Globus pallidus (tissue), 1 donor: Measurements from ENCODE around the gene HOMER2.
"Not testable (repeated sequence)": the region's sequence is repeated elsewhere in the genome, so short reads cannot be mapped to it uniquely, and the experiment has no call there.

Experiments
- DNase-seq: peaks from one replicate; pipeline ENCODE4 v3.0.0-alpha.2; 2015; ENCODE audit warnings: low spot score

Gene HOMER2

DNA sequence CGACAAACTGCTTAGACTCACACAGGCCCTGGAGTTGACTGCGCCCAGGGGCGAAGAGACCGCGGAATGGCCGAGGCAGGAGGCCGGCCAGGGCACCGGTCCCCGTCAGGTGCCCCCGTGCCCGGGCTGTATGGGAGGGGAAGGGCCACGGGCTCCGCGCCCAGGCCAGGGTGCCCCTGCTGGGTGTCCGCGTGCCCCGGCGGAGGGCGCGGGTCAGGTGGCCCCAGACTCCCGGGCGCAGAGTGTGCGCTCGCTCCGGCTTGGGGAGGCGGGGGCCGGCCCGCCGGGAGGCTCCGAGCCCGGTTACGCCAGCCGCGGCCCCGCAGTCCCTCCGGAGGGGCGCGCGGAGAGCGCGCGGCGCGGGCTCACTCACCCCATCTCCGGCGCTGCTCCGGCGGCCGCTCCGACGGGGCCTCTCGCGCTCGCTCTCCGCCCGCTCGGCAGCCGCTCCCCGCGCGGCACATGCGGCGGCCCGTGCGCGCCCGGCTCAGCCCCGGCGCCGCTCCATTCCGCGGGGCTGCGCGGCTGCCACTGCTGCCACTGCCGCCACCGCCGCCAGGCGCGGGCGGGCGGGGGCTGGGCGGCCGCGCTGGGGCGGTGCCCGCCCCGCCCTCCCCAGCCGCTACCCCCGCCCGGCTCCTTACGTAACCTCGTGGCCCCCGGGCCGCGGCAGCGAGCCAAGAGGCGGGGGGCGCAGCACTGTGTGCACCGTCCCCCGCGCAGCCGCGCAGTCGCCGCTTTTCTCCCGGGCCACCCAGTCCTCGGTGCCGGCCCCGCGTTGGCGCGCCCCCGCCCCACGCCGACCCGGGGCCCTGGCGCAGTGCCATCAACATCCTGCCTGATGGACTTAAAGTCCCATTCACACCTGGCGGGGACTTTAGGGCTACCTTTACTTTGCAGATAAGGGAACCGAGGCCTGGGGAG lies at the start of gene HOMER2:
Gene HOMER2 (minus strand): TSS at position 563 of the 924 bp plus-strand sequence. CDS start 185 bp downstream, at position 378.
- no peak for DNase-seq

DNA sequence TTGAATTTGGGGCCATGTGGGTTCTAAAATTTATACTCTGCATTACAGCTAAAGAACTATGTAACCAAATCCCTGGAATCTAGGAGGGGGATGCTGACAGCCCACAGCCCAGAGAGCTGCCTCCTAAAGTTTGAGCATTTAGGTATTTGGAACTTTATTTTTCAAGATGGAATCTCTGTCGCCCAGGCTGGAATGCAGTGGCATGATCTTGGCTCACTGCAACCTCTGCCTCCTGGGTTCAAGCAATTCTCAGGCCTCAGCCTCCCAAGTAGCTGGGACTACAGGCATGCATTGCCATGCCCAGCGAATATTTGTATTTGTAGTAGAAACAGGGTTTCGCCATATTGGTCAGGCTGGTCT lies 48.1 kb upstream of the HOMER2 start:
- DNase-seq = not testable (repeated sequence)

DNA sequence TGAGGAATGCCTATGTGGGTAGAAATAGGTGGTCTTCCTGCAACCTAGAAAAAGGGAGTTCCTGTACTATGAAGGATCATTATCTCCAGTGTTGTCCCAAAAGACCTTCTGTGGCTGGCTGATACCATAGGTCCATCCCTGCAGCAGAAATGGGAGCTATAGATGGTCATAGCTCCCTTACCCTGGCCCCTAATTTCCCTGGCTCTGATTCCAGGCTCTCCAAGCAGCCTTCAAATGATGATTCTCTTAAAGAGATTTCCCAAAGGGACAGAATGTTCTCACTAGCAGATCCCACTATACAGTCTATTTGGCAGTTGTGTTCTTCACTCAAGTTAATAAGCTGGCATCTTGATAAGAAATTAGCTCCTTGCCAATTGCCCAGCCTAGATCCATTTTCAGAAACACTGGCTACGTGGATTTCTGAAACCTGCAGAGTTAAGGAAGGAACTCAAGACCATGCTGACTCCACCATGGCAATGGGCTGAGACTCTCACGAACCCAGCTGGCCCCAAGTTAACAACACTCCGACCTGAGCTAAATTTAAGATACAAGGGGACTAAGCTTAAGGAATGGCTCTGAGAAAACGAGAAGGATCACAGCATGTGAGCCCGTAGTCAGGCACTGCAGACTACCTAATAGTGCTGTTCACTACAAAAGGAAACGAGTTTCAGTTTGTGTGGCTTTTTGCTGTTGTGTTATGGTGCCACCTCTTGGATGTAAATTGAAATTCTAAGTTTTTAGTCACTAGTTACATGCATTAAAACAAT lies 47.6 kb upstream of the HOMER2 start:
- DNase-seq = peak; percentile 30

DNA sequence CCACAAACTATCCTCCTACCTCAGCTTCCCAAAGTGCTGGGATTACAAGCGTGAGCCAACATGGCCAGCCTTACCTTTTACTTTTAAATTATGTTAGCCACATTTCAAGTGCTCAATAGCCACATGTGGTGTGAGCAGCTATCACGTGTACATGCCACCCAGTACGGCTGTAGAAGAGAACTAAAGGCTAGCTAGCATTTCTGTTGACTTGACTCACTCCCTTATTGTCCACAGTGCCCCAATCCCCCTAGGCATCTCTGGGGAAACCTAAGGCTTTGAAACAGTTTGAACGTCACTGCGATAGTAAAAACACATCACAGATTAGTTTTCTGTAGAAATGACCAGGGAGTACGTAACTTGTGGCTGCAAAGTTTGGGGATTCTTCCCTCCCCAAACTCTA lies 46.9 kb upstream of the HOMER2 start:
- DNase-seq = no peak

DNA sequence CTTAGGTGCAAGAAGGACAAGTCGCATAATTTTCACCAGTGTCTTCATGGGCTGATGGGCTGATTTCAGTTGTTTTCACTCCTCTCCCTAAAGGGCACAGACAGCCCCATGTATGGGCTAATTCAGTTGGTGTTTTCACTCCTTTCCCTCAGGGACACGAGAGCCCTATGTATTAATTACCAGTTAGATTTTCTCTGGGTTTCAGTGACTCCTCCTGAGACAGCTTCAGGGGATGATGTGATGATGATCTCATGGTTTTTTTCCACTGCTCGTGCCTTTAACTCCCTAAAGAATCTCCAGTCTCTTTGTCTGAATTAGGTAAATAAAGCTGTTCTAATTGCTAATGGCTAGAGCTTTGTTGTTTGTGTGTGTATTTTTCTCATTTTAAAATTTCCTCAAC lies 43.4 kb upstream of the HOMER2 start:
- DNase-seq = no peak

DNA sequence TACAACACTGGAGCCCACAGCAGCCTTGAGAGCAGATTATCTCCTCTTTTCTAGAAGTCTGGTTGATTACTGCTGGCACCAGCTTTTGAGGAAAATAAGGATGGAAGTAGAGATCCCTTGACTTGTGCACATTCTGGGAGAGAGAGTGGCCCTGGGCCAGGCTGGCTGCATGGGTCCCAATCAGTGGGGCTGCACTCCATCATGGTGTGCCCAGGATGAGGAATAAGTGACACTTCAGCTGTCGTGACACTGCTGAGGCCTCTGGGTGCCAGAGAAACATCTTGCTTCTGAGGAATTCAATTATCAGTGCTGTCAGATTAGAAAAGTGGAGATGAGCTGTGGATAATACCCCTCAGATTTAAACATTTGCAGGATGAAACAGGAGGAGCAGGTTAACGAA lies 42.6 kb upstream of the HOMER2 start:
- no peak for DNase-seq

DNA sequence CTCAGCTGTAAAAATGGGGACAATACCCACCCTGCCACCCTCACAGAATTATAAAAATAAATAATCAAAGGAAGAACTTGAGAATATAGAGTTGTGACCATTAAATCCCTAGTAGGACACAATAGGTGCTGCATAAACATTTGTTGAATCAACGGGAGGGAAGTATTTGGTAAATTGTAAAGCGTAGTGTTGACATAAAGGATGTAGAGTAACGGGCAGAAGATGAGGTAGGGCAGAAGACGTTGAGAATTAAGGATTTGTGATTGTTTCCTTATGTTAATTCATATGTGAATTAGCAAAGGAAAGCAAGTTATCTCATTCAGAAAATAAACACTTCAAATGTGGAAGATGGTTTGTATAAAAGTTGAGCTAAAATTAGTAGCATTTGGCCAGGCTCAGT lies 40.6 kb upstream of the HOMER2 start:
- DNase-seq = no peak

DNA sequence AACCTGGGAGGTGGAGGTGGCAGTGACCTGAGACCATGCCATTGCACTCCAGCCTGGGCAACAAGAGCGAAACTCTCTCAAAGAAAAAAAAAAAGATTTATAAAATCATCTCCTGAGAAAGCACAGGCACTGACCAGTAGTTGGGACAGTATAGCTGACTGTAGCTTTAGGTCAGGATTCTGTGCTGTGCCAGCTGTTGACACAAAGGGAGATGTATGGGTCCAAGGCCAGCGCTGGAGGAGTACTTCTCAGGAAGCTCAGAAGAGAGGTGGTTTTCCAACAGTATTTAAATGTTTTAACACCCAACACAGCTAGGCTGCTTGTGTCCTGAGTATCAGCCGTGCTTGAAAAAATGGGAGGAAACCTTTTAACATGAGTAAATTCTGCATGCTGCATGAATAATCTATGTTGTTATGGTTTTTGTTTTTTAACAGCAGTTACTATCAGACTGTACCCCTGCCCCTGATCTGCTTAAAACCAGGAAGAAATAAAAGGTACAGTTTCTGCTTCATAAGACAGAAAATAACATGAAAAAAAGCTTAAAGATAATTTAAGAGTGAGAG lies 40.0 kb upstream of the HOMER2 start:
- DNase-seq = no peak

DNA sequence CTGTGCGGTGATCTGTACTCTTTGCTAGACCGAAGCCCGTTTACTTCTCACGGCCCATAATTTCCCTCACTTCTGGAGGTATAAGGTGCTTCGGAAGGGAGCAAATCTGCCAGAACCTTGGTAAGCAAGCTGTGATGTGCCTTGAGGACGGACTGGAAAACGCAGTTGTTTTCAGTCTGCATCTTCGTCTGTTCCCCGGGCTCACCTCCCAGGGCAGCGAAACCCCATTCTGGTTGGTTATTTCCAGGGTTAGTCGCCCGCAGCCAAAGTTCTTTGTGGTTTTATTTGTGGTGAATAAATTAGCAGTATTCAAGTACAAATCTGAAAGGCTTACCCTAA lies 33.9 kb upstream of the HOMER2 start:
- DNase-seq = no peak

DNA sequence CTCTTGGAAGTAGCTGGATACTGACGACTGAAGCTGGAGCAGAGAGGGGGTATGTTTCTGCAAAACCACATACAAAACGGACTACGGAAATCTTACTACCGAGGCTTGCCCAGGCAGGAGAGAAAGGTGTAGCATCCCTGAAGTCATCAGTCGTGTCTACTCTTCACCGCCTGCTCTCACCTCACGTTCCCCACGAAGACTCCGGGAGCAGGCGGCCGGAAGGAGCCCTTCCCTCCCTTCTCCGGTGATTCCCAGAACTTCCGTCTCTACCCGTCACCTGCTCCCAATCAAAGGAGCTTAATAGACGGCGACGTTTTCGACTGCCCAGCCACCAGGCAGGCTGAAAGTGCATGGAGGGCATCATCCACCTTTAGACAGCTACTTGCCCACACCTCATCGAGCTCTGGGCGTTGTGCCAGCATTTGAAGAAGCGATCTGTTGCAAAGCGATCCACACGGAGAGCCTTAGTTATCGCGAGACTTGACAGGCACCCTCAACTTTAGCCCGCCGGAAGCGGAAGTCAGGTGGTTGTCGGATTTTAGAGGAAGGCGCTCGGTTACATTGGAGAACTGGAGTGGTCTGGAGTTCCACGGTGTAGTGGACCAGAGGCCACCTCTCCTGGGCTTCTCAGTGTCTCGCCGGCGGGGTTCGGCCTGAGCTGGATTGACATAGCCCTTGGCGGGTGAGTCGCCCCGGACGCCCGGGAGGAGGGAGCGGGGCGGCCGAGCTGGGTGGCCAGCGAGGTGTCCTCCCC lies 33.3 kb upstream of the HOMER2 start, which contains the start of gene RAMAC:
Gene RAMAC (plus strand): TSS at position 523 of the 754 bp plus-strand sequence. CDS start 2,809 bp downstream, outside the sequence.
- DNase-seq = peak; percentile 92

DNA sequence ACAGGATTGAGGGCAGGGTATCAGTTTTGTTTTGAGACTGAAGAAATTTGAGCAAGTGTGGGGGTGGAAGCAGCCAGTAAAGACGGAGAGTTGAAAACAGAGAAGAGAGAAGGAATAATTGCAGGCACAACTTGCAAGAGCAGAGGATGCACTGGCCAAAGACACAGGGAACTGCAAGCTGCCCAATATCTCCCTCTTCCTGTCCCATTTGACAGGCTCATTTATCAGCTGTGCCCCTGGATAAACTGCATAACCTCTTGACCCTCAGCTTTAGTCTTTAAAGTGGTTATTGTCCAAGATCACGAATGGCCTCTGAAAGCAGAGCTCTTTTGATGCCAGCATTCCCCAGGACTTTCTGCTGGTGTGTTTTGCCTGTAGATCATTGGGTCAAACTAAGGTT lies 28.5 kb upstream of the HOMER2 start:
- no peak for DNase-seq

DNA sequence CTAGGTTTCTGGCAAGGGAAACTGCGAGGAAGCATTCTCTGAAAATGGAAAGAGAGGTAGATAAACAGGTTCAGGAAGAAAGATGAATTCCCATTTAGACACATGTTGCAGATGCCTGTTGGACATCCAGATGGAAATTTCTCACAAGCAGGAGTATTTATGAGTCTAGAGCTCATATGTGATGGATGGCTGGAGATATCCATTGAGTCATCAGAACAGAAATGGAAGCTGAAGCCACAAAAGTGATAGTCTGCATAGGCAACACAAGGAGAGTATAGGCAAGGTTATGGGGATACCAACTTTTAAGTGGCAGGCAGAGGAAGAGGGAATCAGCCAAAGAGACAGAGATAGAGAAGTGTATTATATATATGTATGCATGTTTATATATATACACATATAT lies 27.2 kb upstream of the HOMER2 start:
- DNase-seq = no peak

DNA sequence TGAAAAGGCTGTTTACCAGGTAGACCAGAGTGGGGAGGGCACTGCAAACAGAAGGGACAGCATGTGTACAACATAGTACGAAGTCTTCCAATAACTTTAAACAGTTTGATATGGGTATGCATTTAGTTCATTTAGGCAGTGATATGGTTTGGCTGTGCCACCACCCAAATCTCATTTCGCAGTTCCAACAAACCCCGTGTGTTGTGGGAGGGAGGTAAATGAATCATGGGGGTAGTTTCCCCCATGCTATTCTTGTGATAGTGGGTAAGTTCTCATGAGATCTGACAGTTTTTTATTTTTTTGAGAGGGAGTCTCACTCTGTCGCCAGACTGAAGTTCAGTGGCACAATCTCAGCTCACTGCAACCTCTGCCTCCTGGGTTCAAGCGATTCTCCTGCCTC lies 25.9 kb upstream of the HOMER2 start:
- no peak for DNase-seq

DNA sequence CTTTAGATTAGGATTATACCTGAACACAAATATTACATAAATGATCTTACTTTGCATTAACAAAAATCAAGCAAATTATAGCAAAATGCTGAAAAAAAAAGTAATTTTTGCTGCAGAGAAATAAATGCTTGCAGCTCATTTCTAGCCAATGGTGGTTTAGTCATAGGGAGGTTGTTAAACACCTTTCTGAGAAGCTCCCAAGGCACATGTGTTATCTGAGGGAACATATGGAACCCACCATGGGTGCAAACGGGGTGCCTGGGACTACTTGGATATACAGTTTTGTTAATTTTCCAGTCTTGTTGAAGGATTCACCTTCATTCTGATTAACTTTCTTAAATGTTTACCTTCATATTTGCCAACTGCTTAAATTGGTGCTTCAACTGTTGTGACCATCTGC lies 24.6 kb upstream of the HOMER2 start:
- DNase-seq = no peak

DNA sequence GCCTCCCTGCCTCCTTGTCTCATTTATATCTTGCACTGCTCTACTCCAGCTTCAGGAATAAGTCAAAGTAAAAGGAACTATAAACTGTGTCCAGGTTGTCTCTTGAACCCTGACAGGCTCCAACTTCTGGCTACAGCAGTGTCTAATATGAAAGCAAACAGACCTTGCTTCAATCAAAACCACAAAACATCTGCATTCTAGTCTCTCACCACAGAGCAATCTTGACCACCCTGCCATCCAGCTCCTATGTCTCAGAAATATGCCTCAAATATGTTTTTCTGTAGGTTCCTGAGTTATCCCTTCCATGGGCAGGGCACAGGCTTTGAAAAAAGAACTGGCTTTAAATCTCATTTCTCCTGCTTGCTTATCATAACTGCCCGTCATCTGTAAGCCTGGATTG lies 20.5 kb upstream of the HOMER2 start:
- DNase-seq = no peak

DNA sequence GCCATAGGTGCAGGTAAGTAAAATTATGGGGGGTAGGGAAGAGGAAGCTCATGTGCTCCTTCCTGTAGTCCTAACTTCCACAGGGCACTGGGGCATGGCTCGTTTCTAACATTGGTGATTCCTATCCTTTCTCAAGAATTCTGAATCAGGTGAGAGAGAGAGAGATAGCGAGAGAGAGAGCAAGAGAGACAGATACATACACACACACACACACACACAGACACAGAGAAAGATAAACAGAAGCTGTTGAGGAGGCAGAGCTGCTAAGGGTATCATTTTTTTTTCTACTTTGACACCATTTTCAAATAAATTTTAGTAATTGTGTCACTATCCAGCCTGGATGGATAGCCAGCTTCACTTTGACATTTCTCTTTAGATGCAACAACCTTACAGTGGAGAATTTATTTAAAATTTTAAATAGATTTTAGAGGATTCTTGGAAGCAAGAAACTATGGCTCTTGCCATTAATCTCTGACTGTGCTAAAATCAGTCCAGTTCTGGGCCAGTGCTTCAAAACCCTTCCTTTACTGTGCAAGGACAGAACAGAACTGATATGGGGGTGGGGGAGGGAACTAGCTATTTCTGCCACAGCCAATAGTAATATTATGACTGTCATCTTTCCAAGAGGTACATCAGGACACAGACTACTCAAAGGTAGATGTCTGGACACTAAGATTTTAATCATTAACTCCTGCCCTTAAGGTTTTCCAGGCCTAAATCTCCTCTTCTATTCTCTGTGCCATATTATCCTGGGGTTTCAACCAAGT lies 18.9 kb upstream of the HOMER2 start:
- DNase-seq = no peak

DNA sequence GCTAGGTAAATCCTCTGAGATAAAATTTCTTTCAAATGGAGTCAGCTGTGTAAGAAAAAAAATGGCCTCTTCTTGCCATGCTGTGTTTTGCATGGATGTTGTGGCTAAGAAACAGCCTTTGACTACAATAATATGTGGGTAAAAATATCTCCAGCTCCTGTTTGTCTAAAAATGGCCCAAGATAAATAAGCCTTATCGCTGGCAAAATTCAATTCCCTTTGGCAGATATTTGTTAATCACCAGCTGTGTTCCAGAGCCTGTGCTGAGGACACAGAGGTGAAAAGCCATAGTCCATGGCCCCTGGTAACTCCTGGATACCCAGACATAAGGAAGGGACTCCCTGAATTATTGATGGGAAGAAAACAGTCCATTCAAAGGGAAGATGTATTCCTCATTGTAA lies 18.2 kb upstream of the HOMER2 start:
- no peak for DNase-seq

DNA sequence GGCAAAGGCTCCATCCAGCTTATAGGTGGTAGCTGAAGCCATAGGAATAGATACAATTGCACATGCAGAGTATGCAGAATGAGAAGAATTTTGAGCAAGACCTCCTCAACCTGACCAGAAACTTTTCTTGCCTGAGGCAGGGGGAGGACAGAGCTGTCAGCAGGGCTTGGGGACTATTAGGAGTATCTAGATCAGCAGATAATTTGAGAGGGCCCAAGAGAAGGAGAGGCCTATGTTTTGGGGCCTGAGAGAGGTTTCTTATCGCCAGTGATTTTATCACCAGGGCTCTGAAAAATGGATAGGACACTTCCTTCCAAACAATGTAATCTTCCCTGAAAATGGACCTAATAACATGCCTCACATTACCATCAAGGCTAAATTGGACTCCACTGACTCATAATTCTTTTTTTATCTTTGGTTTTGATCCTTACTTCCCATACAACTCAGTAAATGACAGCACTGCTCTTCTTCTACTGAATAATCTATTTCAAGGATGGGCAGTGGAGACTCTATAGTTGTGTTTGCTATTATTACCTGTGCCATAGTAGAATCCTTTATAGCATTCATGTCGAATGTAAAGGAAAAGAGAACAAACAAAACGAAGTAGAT lies 17.7 kb upstream of the HOMER2 start:
- no peak for DNase-seq

DNA sequence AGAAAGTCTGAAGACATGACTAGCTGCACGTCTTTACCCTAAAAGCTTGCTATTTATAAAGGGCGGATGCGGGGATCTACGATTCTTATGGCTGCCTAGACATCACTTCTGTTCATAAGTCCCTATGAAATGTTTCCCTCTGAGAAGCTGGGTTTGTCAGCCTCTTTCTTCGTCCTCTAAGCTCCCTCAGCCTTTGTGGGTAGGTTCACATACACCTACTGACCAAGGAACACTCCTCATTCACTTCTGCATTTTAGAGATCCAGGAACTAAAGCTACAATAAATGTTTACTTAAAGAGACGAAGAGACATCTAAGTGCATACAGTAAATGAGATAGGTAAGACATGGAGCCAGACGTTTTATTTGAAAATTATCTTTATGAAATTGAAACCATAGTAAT lies 16.8 kb upstream of the HOMER2 start:
- DNase-seq = no peak

DNA sequence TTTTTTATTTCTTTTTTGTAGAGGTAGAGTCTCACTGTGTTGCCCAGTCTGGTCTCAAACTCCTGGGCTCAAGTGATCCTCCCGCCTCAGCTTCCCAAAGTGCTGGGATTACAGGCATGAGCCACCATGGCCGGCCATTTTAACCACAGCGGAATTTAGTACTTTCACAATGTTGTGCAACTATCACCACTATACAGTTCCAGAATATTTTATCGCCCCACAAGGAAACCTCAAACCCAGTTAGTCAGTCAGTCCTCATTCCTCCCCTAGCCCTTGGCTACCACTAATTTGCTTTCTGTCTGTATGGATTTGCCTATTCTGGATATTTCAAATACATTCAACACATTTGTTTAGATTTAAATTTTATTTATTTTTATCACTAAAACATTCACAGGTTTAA lies 15.5 kb upstream of the HOMER2 start:
- DNase-seq = no peak

DNA sequence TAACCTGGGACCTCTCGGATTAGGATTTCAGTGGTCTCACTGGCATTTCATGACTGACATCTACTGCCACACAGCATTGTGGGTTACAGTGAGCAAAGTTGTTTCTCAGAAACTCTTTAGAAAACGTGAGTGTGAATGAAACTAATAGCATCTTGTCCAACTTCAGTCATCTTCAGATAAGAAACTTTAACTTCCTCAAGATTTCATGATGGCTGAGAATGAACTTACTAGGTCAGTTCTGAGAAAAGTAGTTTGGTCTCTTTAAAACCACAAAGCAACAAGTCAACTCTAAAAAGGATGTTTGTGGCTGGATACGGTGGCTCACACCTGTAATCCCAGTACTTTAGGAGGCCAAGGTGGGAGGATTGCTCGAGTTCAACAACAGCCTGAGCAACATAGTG lies 14.2 kb upstream of the HOMER2 start:
- DNase-seq = no peak
